ENCODE data around the gene HAUS5.

The HAUS5 gene

DNA sequence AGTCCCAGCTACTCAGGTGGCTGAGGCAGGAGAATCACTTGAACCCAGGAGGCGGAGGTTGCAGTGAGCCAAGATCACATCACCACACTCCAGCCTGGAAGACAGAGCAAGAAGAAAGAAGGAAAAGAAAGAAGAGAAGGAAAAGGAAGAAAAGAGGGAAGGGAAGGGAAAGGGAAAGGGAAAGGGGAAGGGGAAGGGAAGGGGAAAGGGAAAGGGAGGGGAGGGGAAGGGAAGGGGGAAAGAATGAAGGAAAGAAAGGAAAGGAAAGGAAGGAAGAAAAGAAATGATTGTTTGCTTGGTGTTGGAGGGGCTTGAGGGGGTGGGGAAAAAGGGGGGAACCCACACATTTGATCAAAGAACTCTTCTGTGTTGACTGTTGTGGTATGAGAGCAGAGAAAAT, 16.6 kb upstream of the HAUS5 start:
- TF ChIP-seq, protein P1, sequence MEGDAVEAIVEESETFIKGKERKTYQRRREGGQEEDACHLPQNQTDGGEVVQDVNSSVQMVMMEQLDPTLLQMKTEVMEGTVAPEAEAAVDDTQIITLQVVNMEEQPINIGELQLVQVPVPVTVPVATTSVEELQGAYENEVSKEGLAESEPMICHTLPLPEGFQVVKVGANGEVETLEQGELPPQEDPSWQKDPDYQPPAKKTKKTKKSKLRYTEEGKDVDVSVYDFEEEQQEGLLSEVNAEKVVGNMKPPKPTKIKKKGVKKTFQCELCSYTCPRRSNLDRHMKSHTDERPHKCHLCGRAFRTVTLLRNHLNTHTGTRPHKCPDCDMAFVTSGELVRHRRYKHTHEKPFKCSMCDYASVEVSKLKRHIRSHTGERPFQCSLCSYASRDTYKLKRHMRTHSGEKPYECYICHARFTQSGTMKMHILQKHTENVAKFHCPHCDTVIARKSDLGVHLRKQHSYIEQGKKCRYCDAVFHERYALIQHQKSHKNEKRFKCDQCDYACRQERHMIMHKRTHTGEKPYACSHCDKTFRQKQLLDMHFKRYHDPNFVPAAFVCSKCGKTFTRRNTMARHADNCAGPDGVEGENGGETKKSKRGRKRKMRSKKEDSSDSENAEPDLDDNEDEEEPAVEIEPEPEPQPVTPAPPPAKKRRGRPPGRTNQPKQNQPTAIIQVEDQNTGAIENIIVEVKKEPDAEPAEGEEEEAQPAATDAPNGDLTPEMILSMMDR (IDR thresholded peaks at IDR 0.05) = no peak

DNA sequence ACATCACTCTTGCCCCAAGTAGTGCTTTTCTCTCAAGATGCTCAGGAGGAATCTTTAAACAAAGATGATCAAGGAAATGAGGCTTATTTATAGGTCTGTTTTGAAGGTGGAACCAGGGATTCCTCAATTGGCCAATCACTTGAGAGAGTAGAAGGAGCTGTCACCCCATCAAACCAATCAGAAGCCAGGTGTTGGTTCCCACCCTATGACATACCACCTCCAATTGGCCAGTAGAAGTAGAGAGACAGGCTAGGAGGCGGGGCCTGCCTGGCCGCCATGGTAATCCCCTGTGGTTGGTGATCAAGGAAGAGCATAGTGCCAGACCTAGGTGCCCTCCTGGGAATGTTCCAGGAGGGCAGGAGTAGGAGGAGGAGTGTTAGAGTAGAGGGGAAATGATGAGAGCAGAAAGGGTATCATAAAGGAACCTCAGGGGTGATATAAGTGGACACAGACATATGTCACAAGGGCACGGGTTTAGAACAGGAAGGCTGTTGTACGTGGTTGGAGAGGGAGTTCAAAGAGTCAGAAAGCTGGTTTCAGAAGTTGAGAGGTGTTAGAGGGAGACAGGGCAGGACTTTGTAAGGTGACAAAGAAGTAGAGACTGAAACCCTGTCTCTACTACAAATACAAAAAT, 16.1 kb upstream of the HAUS5 start:
- TF ChIP-seq, protein P1 (IDR thresholded peaks at IDR 0.05) = no peak

DNA sequence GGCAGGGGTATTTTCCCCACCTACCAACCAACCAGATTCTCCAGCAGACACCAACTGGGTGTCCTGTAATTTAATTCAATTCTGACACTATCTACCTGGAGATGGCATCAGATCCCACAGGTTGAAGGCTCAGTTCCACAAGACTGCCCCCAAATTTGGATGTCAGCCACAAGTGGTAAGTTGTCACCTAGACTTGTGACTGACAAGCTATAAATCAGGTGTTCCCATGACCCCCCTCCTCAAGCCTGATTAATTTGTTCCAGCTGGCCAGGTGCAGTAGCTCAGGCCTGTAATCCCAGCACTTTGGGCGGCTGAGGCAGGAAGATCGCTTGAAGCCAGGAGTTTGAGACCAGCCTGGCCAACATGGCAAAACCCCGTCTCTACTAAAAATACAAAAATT, 10.6 kb upstream of the HAUS5 start:
- TF ChIP-seq, protein P1 (IDR thresholded peaks at IDR 0.05) = no peak

DNA sequence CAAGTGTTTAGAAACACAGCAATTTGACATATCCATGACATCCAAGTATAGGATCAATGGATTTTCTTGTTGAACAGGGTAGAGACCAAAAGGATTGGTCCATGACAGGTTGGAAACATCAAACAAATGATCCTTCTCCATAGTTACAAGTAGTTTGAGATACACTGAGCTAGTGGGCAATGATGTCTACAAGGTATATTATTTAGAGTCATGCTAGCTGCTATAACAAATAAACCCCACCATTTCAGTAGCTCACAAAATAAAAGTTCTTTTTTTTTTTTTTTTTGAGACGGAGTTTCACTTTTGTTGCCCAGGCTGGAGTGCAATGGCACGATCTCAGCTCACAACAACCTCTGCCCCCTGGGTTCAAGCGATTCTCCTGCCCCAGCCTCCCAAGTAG, 4.9 kb upstream of the HAUS5 start:
- TF ChIP-seq, protein P1 (IDR thresholded peaks at IDR 0.05) = no peak

DNA sequence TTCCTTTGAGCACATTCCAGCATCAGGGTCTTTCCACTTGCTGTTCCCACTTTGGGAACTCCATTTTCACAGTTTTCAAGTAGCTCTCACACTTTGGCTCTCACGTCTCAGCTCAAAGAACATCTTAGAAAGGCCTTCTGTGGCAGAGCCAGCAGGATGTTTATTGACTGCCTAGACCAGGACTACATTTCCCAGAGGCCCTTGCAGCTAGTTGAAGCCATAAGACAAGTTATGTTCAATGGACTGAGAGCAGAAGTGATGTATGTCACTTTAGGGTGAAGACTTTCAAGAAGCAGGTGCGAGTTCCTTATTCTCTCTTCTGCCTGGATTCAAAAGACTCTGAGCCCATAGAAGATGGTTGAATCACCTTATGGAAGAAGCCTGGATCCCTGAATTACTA, 4.3 kb upstream of the HAUS5 start:
- TF ChIP-seq, protein P1 (IDR thresholded peaks at IDR 0.05) = no peak

DNA sequence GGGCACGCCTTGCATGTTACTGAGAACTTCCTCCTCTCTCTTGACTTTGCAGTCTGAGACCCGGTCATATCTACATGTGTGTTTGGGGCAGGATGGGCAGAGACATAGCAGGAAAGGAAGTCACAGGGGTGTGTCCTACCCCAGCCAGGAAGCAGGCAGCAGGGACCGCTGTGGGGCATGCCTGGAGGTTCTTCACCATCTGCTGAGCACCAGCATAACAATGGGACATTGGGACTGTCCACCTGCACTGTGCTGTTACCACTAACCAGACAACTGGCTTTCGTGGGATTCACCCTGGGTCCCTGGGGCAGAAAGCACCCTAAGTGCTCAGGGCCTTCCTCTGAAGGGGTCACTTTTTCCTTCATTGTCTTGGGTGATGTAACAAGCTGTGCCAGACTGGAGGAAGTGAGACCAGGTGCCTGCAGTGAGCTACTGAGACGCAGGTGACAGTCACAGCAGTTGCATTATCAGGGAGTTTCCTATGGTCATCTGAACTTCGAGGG, 2.6 kb upstream of the HAUS5 start:
- TF ChIP-seq, protein P1 (IDR thresholded peaks at IDR 0.05) = no peak

DNA sequence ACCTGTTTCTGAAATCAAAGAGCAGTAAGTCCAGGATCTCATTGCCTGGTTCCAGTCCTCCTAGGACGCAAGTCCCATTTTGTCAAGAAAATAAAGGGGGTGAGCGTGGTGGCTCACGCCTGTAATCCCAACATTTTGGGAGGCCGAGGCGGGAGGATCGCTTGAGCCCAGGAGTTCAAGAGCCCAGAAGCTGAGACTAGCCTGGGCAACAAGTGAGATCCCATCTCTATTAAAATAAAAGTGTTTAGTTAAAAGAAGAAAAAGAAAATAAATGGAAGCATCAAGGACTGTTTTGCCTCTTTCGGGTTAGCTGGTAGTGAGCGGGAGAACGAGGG, 344 bp upstream of the HAUS5 start:
- TF ChIP-seq, protein P1 (IDR thresholded peaks at IDR 0.05) = no peak

DNA sequence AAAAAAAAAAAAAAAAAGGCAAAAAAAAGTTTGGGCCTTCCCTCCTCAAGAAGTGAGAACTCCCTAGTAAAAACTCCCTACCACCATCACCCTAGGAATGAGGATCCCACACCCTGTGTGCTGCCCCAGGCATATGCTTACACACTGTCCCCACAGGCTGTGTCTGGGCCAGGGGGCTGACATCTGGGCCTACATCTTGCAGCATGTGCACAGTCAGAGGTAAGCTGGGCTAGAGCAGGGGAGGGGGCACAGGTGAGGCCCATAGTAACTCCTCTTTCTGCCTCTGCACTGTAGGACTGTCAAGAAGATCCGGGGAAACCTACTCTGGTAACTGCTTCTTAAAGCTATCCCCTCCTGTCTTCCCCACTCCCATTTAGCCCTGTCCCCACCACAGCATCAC, 1.0 kb downstream of the HAUS5 start:
- TF ChIP-seq, protein P1 (IDR thresholded peaks at IDR 0.05) = no peak
